Vagina (tissue), 2 donors: ENCODE measurements around the gene LRRC3B. TPM values are rescaled to one million over a fixed set of nuclear protein-coding genes. Genes with fewer than 3 reads are reported as not detected.

Experiments used
- DNase-seq, 2 donors: peaks; one replicate each; pipeline ENCODE4 v3.0.0-alpha.2; 2017; ENCODE audit errors: extremely low spot score in 2 of 2
- H3K27ac ChIP-seq: fragments of 200-600 bp; sonication (generic); one replicate; pipeline ENCODE4 v1.5.1; 2019
- H3K27me3 ChIP-seq: fragments of 200-600 bp; sonication (generic); one replicate; pipeline ENCODE4 v1.5.1; 2019
- H3K36me3 ChIP-seq, 2 donors: fragments of 200-600 bp; sonication (generic); one replicate each; pipeline ENCODE4 v1.5.1; 2017 to 2019
- H3K4me1 ChIP-seq: fragments of 200-600 bp; sonication (generic); one replicate; pipeline ENCODE4 v1.5.1; 2019
- H3K4me3 ChIP-seq, 2 donors: fragments of 200-600 bp; sonication (generic); 1 replicate in 1 of 2; 2 replicates in 1 of 2; pipeline ENCODE4 v1.5.1; 2016 to 2019
- H3K9me3 ChIP-seq: fragments of 200-600 bp; sonication (generic); one replicate; pipeline ENCODE4 v1.5.1; 2019
- POLR2A ChIP-seq, 2 donors: fragments of 450-650 bp; IDR thresholded peaks; one replicate each; pipeline ENCODE4 v1.6.1; 2017; ENCODE audit warnings: antibody characterized with exemption in 2 of 2, mild to moderate bottlenecking in 2 of 2, moderate library complexity in 2 of 2
- POLR2AphosphoS5 ChIP-seq, 2 donors: sonication (generic); formaldehyde crosslinking; IDR thresholded peaks; one replicate each; pipeline ENCODE4 v1.9.0; 2017; ENCODE audit warnings: antibody characterized with exemption in 2 of 2, mild to moderate bottlenecking in 2 of 2, low read depth in 1 of 2; ENCODE audit not compliant: insufficient read depth in 1 of 2
- intact Hi-C: fragments of 100-400 bp; cut with DNase I; formaldehyde crosslinking; loops from one replicate; pipeline ENCODE4 v1.15.1; 2023
- total RNA-seq: library from RNA; depleted of rRNA; stranded (reverse); fragments of >200 nt; gene quantifications from one replicate; pipeline ENCODE4 v1.2.3, GENCODE V29; 2016
- TF ChIP-seq, protein P1 (sequence below), 3 experiments: fragments of 450-650 bp in 2 of 3; fragments of 200-600 bp in 1 of 3; sonication (generic) in 1 of 3; IDR thresholded peaks; one replicate each; pipeline ENCODE4 v1.5.1; 2017 to 2019; ENCODE audit warnings: antibody characterized with exemption in 3 of 3, mild to moderate bottlenecking in 2 of 3, moderate library complexity in 2 of 3

The LRRC3B gene
- total RNA-seq, 1 donor from 2014 or later: 0.74 TPM

DNA sequence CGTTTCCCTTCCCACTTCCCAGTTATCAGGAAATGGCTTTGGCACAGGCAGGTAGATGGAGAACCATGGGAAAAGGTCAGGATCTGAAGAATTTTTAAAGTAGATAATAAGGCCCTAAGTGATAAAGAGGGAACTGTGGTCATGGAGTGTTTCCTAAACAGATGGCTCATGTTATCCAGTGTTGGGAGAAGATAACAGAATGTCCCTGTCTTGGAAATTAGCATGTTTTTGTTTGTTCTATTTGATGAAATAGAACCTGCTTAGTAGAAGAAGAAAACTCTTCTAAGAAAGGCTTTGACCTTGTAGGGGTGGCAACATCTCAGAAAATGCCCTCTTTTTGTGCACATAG lies 8.8 kb downstream of the LRRC3B start:
- Histone ChIP-seq H3K4me1 (no peaks in the 10 kb centered on the region), H3K9me3 (no peaks in the 10 kb centered on the region), H3K36me3 (no peaks in the 10 kb centered on the region), H3K4me3 (no peak overlapping the region), H3K27ac (no peak overlapping the region), H3K27me3 (no peaks in the 10 kb centered on the region)
- DNase-seq: no peak
- intact Hi-C loops: no loop called here
- TF ChIP-seq, protein P1, sequence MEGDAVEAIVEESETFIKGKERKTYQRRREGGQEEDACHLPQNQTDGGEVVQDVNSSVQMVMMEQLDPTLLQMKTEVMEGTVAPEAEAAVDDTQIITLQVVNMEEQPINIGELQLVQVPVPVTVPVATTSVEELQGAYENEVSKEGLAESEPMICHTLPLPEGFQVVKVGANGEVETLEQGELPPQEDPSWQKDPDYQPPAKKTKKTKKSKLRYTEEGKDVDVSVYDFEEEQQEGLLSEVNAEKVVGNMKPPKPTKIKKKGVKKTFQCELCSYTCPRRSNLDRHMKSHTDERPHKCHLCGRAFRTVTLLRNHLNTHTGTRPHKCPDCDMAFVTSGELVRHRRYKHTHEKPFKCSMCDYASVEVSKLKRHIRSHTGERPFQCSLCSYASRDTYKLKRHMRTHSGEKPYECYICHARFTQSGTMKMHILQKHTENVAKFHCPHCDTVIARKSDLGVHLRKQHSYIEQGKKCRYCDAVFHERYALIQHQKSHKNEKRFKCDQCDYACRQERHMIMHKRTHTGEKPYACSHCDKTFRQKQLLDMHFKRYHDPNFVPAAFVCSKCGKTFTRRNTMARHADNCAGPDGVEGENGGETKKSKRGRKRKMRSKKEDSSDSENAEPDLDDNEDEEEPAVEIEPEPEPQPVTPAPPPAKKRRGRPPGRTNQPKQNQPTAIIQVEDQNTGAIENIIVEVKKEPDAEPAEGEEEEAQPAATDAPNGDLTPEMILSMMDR (IDR thresholded peaks at IDR 0.05): no peak
- TF ChIP-seq POLR2A (IDR thresholded peaks at IDR 0.05): no peak
- no peak for TF ChIP-seq POLR2AphosphoS5 (IDR thresholded peaks at IDR 0.05; ENCODE audit: insufficient read depth in 1 of 2, low read depth in 1 of 2)

DNA sequence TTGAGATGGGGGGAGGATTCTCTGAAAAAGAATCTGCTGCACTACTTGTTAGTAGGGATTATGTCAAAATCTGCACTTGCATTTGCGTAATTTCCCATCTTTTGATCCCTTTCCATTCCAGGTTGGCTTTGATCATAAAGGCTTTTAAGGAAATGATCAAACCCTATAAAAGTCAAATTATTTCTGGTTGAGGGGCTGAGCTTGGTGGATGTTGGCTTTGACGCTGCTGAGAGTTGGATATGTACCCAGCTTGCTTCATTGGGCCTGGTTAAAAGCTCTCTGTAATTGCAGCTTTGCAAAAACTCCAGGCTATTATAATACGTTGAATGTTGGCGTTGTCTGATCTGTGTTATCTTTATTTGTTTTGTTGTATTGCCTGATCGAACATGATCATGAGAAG lies 12.0 kb downstream of the LRRC3B start:
- no peaks in the 10 kb centered on the region for H3K36me3 ChIP-seq
- no peak for DNase-seq
- intact Hi-C loops: no loop called here
- H3K4me1 ChIP-seq: no peaks in the 10 kb centered on the region
- TF ChIP-seq POLR2AphosphoS5 (IDR thresholded peaks at IDR 0.05; ENCODE audit: insufficient read depth in 1 of 2, low read depth in 1 of 2) (no peak), POLR2A (IDR thresholded peaks at IDR 0.05) (no peak)
- TF ChIP-seq, protein P1 (IDR thresholded peaks at IDR 0.05): no peak
- H3K9me3 ChIP-seq: no peaks in the 10 kb centered on the region
- no peaks in the 10 kb centered on the region for H3K27me3 ChIP-seq
- no peak overlapping the region for H3K4me3 ChIP-seq
- H3K27ac ChIP-seq: no peak overlapping the region

DNA sequence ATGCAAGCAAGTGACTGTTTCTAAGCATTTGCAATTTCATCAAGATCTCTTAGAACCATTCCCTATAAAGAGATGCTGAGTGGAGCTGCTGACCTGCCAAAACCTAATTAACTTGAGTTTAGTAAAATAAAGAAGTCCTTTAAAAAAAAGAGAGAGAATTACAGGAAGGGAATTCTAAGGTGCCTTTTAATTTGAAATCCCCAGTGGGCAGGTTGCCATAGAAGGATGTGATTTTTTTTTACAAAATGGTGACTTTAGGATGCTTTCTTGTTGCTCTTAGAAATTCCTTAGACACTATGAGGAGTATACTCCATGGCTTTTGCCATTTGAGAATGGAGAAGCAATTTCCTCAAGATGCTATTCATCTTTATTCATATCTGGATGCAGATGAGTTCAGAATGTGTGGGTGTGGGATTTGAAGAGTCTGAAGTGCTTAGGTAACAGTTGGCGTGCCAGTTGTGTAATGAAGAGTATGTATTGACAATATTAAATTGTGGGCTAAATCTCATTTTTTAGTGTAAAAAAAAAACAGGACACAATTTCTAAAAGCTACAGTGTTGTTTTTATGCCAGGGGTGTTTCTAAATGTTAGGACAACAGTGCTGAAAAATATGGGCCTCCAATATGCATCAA lies 13.6 kb downstream of the LRRC3B start:
- H3K27me3 ChIP-seq: no peaks in the 10 kb centered on the region
- no peak for DNase-seq
- intact Hi-C loops: no loop called here
- TF ChIP-seq, protein P1 (IDR thresholded peaks at IDR 0.05): no peak
- TF ChIP-seq POLR2AphosphoS5 (IDR thresholded peaks at IDR 0.05; ENCODE audit: insufficient read depth in 1 of 2, low read depth in 1 of 2) (no peak), POLR2A (IDR thresholded peaks at IDR 0.05) (no peak)
- no peaks in the 10 kb centered on the region for H3K9me3 ChIP-seq
- no peaks in the 10 kb centered on the region for H3K4me1 ChIP-seq
- no peaks in the 10 kb centered on the region for H3K36me3 ChIP-seq
- no peak overlapping the region for H3K4me3 ChIP-seq
- H3K27ac ChIP-seq: no peak overlapping the region

DNA sequence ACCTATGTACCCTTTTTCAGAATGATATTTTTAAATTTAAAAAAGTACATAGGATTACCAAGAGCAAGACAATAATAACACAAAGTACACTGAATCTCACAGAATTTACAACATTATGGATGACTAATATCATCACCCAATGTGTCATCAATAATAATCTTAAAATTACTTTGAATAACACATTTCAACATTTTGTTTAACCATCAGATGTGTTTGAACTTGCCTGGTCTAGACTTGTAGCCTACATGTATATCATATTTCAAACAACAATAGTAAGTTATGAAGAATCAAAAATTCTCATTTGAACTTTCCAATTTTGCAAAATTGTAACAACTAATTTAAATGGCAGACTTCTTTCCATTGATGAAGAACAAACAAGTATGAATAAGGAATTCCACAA lies 15.1 kb downstream of the LRRC3B start:
- no peaks in the 10 kb centered on the region for H3K36me3 ChIP-seq
- H3K4me3 ChIP-seq: no peak overlapping the region
- no peak overlapping the region for H3K27ac ChIP-seq
- intact Hi-C loops: no loop called here
- TF ChIP-seq, protein P1 (IDR thresholded peaks at IDR 0.05): no peak
- TF ChIP-seq POLR2AphosphoS5 (IDR thresholded peaks at IDR 0.05; ENCODE audit: insufficient read depth in 1 of 2, low read depth in 1 of 2) (no peak), POLR2A (IDR thresholded peaks at IDR 0.05) (no peak)
- H3K4me1 ChIP-seq: no peaks in the 10 kb centered on the region
- no peak for DNase-seq
- no peaks in the 10 kb centered on the region for H3K27me3 ChIP-seq
- no peaks in the 10 kb centered on the region for H3K9me3 ChIP-seq

DNA sequence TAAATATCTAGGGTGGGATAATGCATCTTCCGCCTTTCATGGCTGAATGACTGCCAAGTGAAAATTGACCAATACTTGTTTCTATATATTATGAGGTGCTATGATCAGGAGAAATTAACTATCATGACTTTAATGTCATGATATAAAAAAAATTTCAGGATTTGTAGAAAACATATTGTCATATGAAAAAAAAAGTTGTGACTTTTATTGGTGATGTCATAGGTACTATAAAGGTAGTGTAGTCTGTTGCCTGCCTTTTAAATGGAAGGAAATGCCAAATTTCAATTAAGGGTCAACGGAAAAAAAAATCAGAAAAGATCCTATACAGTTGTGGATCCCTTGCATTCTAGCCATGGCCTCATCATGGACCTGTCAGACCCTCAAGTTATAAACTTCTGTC lies 15.5 kb downstream of the LRRC3B start:
- Histone ChIP-seq H3K9me3 (no peaks in the 10 kb centered on the region), H3K4me1 (no peaks in the 10 kb centered on the region), H3K27ac (no peak overlapping the region), H3K27me3 (no peaks in the 10 kb centered on the region), H3K36me3 (no peaks in the 10 kb centered on the region), H3K4me3 (no peak overlapping the region)
- DNase-seq: no peak
- TF ChIP-seq POLR2A (IDR thresholded peaks at IDR 0.05) (no peak), POLR2AphosphoS5 (IDR thresholded peaks at IDR 0.05; ENCODE audit: insufficient read depth in 1 of 2, low read depth in 1 of 2) (no peak)
- TF ChIP-seq, protein P1 (IDR thresholded peaks at IDR 0.05): no peak
- intact Hi-C loops: no loop called here
